Gastroesophageal sphincter (tissue), 3 donors: ENCODE measurements around the gene SPEG.

ENCODE experiments used
- EP300 ChIP-seq: sonication (generic); formaldehyde crosslinking; IDR thresholded peaks from one replicate; pipeline ENCODE4 v1.6.1; 2017; ENCODE audit warnings: antibody characterized with exemption, mild to moderate bottlenecking
- POLR2A ChIP-seq, 2 donors: fragments of 450-650 bp; IDR thresholded peaks; one replicate each; pipeline ENCODE4 v1.6.1; 2017; ENCODE audit warnings: antibody characterized with exemption in 2 of 2, mild to moderate bottlenecking in 2 of 2, moderate library complexity in 1 of 2
- POLR2AphosphoS5 ChIP-seq: sonication (generic); formaldehyde crosslinking; IDR thresholded peaks from one replicate; pipeline ENCODE4 v1.6.1; 2017; ENCODE audit warnings: antibody characterized with exemption
- TF ChIP-seq, protein P1 (sequence below), 4 experiments: fragments of 200-600 bp in 2 of 4; fragments of 450-650 bp in 2 of 4; sonication (generic) in 1 of 4; IDR thresholded peaks; one replicate each; pipeline ENCODE4 v1.5.1; 2017 to 2019; ENCODE audit warnings: antibody characterized with exemption in 4 of 4, mild to moderate bottlenecking in 2 of 4, moderate library complexity in 2 of 4

DNA sequence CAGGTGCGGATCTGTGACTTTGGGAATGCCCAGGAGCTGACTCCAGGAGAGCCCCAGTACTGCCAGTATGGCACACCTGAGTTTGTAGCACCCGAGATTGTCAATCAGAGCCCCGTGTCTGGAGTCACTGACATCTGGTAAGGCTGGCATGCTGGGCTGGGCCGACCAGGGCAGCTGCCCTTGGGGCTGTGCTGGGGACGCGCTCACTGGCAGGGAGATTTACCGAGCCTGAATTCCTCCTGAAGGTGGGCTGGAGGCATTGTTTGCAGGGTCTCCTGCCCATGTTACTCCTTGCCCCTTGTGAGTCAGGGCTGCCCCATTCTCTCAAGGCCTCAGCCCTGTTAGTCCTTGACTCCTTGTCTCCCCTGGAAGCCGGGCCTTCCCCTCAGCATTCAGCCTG is 45.4 kb downstream of the SPEG start:
- TF ChIP-seq POLR2A (IDR thresholded peaks at IDR 0.05): no peak
- TF ChIP-seq, protein P1, sequence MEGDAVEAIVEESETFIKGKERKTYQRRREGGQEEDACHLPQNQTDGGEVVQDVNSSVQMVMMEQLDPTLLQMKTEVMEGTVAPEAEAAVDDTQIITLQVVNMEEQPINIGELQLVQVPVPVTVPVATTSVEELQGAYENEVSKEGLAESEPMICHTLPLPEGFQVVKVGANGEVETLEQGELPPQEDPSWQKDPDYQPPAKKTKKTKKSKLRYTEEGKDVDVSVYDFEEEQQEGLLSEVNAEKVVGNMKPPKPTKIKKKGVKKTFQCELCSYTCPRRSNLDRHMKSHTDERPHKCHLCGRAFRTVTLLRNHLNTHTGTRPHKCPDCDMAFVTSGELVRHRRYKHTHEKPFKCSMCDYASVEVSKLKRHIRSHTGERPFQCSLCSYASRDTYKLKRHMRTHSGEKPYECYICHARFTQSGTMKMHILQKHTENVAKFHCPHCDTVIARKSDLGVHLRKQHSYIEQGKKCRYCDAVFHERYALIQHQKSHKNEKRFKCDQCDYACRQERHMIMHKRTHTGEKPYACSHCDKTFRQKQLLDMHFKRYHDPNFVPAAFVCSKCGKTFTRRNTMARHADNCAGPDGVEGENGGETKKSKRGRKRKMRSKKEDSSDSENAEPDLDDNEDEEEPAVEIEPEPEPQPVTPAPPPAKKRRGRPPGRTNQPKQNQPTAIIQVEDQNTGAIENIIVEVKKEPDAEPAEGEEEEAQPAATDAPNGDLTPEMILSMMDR (IDR thresholded peaks at IDR 0.05): no peak
- TF ChIP-seq EP300: no peak
- no peak for TF ChIP-seq POLR2AphosphoS5
